ENCODE measurements around the gene CCR3.
A peak's percentile ranks its signal among the peaks of the same experiment; 100 is the strongest.

Gene CCR3

DNA sequence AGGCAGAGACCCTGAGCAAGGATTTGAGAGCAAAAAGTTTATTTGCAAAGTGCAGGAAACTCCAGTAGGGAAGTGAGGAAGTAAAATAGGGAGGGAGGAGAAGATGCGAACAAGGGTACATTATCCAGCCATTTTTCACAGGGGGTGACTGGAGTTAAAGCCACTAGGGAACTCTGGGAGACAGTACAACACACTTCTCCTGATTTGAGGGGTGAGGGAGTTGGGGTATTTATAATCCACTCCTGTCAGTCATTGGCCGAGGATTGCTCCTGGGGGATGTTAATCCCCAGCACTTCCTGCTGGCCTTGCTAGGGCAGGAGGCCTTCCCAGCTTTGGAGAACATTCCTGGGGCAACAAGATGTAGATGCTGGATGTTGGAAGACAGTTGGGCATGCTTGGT is 28.2 kb downstream of the CCR3 start:
- DNase-seq (ENCODE audit: low read depth in 2 of 3, low spot score in 2 of 3): no peak

GRCh38 chr3:46271209-46271745 is 29.0 kb downstream of the CCR3 start:
- no peak for DNase-seq (ENCODE audit: low read depth in 2 of 3, low spot score in 2 of 3)

DNA sequence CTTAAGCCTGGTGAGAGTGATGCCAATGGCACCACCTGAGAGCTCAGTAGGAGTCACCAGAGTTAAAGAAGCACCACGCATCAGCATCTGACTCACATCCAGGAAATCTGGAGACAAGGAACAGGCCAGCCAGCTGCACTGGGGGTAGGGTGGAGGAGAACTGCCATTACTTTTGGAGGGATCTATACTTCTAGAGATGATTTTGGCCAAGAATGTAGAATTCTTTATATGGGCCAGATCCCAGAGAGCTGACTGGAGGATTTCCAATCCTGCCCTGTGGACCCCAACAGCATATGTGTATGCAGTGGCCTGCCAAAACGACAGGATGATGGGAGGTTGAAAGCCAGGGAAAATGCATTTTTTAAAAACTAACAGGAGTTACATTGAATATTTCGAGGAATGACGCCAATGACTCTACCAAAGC is 29.8 kb downstream of the CCR3 start:
- DNase-seq (ENCODE audit: low read depth in 2 of 3, low spot score in 2 of 3): no peak

DNA sequence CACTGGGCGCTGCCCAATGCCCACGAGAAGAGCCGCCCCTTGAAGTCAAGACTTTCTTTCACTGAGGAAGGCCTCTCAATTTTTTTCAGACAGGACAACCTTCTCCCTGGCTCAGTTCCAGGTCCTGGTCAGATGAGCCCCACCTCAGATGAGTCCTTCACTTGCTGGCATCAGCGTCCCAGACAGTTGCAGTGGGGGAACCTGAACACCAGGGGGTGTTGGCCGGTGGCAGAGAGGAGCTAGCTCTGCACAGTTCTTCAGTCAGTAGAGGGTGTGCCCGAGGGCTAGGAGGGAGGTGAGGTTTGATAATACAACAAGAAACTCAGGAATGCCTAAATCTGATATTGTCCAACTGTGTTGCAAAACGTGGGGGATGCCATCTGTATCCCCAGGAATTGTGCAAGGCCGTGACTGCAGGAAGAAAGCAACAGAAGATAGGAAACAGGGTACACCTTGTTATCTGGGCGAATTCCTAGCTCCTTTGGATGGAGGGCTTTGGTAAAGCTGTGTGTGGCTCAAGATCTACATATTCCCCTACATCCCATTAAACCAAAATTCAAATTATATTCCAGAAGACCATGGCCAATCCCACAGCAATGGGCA is 34.3 kb downstream of the CCR3 start:
- DNase-seq (ENCODE audit: low read depth in 2 of 3, low spot score in 2 of 3): peak; percentile 52 to 60 (median 55)

DNA sequence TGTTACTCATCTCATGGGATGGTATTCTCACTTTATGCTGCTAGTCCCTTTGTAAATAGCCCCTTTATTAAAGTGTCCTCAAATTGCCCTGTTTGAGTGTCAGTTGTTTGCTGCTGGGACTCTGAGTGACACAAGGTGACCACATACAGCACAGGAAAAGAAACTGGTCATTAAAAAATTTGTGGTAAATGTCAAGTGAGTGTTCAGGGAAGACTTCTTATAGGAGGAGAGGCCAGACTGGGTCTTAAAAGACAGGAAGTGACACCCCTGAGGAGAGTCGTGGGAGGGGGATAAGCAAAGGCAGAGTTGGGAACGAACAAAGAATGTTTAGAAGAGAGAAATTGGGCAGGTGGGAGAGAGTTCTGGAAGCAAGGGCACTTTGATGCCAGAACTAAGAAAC is 35.2 kb downstream of the CCR3 start:
- DNase-seq (ENCODE audit: low read depth in 2 of 3, low spot score in 2 of 3): no peak

- DNase-seq (ENCODE audit: low read depth in 2 of 3, low spot score in 2 of 3): no peak
These were observed 36.8 kb downstream of the CCR3 start for GRCh38 chr3:46278816-46279672.

- no peak for DNase-seq (ENCODE audit: low read depth in 2 of 3, low spot score in 2 of 3)
These were observed 38.0 kb downstream of the CCR3 start for GRCh38 chr3:46280105-46280797.

DNA sequence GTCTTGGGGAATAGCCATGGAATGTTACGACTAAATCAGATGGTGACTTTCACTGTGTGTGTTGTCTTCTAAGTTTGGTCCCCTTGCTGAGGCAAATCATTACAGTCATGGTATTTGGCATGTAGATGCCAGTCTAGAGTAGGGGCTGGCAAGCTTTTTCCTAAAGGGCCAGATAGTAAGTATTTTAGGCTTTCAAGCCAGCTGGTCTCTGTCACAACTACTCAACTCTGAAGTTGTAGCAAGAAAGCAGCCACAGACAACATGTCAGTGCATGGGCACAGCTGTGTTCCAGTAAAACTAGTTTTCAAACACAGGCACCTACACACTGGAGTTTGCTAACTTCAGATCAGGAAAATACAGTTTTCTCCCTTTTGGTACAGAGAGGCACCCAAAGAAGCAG is 39.3 kb downstream of the CCR3 start:
- no peak for DNase-seq (ENCODE audit: low read depth in 2 of 3, low spot score in 2 of 3)

DNA sequence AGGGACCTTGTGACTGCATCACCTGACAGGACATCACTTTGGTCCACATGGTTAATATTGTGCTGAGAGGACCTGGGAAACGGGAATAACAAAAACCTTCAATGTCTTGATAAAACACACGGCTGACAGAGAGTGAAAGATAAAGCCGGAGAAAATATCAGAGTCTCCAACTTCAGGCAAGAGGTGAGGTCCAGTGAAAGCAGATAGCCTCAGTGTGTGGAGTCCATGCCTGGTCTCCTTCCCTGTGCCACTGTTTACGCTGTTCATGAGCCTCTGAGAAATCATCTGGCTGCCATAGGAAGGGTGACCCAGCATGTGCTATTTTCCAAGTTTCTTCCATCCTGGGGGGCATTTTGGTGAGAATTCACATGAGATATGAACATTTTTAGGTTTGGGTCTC is 39.8 kb downstream of the CCR3 start:
- no peak for DNase-seq (ENCODE audit: low read depth in 2 of 3, low spot score in 2 of 3)

DNA sequence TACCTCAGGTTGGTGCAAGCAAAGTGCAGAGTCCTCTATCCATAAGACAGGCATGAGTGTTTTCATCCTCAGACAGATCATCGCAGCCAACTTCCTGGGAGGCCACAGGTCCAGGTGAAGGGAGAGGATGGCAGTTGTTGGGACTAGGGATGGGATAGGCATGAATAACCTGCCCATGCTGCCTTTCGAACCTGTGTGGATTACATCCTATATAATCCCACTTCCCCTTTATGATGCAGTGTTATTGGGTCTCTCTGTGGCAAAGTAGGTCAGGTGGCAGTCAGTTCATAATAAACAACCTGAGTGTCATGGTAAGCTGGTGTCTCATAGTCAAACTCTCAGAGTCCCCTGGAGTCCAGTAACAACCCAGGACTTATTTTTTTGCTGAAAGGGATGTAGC is 40.4 kb downstream of the CCR3 start:
- no peak for DNase-seq (ENCODE audit: low read depth in 2 of 3, low spot score in 2 of 3)

DNA sequence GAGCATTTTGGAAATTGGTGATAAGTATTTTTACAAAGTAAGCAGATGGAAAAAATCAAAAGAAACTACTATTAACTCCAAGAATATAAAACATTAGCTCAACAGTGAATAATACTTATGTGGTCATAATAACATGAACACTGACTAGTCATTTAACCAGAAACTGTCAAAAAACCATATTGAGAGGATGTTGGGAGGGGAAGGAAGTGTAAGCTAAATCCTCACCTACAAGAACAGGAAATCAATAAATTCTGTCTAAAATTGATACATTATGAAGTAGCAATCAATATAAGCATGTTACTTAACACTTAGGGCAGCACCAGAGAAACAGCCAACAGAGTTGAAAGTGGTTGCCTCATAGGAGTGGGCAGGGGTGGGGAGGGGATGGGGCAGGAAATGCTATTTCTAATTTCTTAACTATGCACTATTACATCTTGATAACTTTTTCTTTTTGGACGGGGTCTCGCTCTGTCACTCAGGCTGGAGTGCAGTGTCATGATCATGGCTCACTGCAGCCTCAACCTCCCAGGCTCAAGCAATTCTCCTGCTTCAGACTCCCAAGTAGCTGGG is 41.7 kb downstream of the CCR3 start:
- DNase-seq (ENCODE audit: low read depth in 2 of 3, low spot score in 2 of 3): no peak

- no peak for DNase-seq (ENCODE audit: low read depth in 2 of 3, low spot score in 2 of 3)
These were observed 42.9 kb downstream of the CCR3 start for GRCh38 chr3:46284981-46285683.

GRCh38 chr3:46285931-46286619 is 43.8 kb downstream of the CCR3 start:
- no peak for DNase-seq (ENCODE audit: low read depth in 2 of 3, low spot score in 2 of 3)

DNA sequence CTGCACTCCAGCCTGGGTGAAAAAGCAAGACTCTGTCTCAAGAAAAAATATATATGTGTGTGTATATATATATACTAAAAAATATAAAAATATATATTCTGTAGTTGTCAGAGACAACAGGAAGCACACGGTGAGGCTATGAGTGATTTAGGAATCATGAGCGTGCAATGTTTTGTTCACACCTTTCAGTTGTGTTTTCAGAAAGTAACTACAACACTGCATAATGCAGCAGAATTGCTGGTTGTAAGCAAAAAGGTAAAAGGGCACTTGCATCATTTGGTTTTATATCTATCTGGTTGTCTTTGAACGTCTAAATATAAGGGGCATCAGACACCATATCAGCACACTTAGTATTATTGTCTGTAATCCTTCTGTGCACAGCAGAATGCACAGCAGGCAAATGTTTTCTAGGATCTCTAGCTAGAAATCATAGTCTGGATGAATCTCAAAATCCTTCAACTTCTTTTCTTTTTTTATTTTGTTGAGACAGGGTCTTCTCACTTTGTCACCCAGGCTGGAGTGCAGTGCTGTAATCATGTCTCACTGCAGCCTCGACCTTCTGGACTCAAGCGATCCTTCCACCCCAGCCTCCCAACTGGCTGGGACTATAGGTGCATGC is 44.8 kb downstream of the CCR3 start:
- DNase-seq (ENCODE audit: low read depth in 2 of 3, low spot score in 2 of 3): no peak

DNA sequence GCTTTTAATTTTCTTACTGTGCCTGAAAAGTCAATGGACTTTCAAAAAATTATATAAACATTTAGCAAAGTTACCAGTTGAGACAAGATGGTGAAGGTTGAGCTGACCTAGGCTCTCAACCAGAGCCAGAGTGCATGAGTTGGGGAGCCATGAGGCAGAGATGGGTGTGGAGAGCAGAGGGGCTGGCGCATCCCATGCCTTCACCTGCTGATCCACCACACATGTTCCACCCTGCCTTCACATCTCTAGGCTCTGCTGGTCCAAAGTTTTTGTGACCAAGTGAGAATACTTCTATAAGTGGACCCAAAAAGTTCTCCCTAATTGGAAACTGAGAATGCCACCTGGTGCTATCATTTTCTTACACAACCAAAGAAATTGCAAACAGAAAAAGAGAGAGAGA is 47.3 kb downstream of the CCR3 start:
- no peak for DNase-seq (ENCODE audit: low read depth in 2 of 3, low spot score in 2 of 3)

DNA sequence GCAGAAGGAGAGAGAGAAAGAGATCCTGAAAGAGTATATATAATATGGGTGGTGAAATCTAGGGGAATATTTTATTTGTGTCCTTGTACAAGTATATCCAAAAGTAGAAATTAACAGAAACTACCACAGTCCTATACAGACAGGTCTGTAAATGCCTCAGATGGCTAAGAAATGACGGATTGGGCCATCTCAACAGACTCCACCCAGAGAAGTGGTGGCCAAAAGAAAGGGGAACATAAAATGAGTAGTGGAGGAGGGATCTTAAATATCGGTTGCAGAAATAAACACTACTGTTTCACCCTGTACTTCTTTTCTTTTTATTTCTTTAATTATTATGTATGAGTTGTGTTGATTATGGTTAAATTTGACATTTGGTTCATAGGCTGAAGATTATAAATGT is 47.7 kb downstream of the CCR3 start:
- no peak for DNase-seq (ENCODE audit: low read depth in 2 of 3, low spot score in 2 of 3)

- DNase-seq (ENCODE audit: low read depth in 2 of 3, low spot score in 2 of 3): no peak
These were observed 48.8 kb downstream of the CCR3 start for GRCh38 chr3:46291046-46291445.

- no peak for DNase-seq (ENCODE audit: low read depth in 2 of 3, low spot score in 2 of 3)
These were observed 50.9 kb downstream of the CCR3 start for GRCh38 chr3:46293035-46293724.
